GM12878 (cell line): ENCODE results near the gene VPS52. TPM values are rescaled to one million over a fixed set of nuclear protein-coding genes. Genes with fewer than 3 reads are reported as not detected.
A peak's percentile ranks its signal among the peaks of the same experiment; 100 is the strongest.

ENCODE experiments used
- ATAC-seq: fragments of 200-7000 bp; cut with Tn5 transposase; 3 replicates; pipeline ENCODE4 v1.9.1; 2020; ENCODE audit warnings: mild to moderate bottlenecking, moderate library complexity
- BruUV-seq: library from RNA; stranded (reverse); fragments of 400-500 nt; replicated peaks from 2 replicates; lab custom pipeline; 2021; lab: Mats Ljungman, UMichigan
- CTCF ChIA-PET: fragments of 300-600 bp; sonication (Branson Sonifier 250); formaldehyde crosslinking; extraction: SDS; loops from one replicate; lab custom pipeline; 2021; ENCODE audit warnings: inconsistent platforms; lab: Yijun Ruan, JAX
- POLR2A ChIA-PET: fragments of 350-600 bp; formaldehyde crosslinking; extraction: SDS; loops from one replicate; lab custom pipeline; 2021; ENCODE audit warnings: inconsistent platforms; lab: Charles Lee
- RAD21 ChIA-PET: fragments of 300-600 bp; sonication (Branson Sonifier 250); formaldehyde crosslinking; loops from one replicate; lab custom pipeline; 2023; ENCODE audit warnings: antibody characterized with exemption; ENCODE audit not compliant: unreplicated experiment; lab: Charles Lee
- SMC1A ChIA-PET: fragments of 300-600 bp; sonication (Branson Sonifier 250); formaldehyde crosslinking; loops from one replicate; lab custom pipeline; 2023; ENCODE audit not compliant: unreplicated experiment, uncharacterized antibody; lab: Charles Lee
- DNase-seq: peaks from one replicate; pipeline ENCODE4 v3.0.0-alpha.2; 2011; ENCODE audit warnings: low read depth, low spot score
- FAIRE-seq: peaks from 3 replicates; lab custom pipeline; 2011; peaks lifted over from hg19 to GRCh38; lab: Jason Lieb, UNC
- H2AFZ ChIP-seq: 2 replicates; pipeline ENCODE4 v1.6.0; 2011; ENCODE audit warnings: low read depth, low read length, control low read depth; ENCODE audit not compliant: control insufficient read depth
- H3K27ac ChIP-seq: 2 replicates; pipeline ENCODE4 v1.5.1; 2011; ENCODE audit warnings: control low read depth; ENCODE audit not compliant: control insufficient read depth, insufficient read depth
- H3K27me3 ChIP-seq, 2 experiments: replicated peaks in 1 of 2; 2 replicates each; pipeline versions ENCODE4 v1.6.0 to v1.6.1; 2011; ENCODE audit warnings: low read length in 1 of 2; ENCODE audit not compliant: control insufficient read depth in 2 of 2, insufficient read depth in 2 of 2
- H3K36me3 ChIP-seq, 2 experiments: 2 replicates each; pipeline ENCODE4 v1.5.1; 2011; ENCODE audit warnings: low read length in 1 of 2; ENCODE audit not compliant: control insufficient read depth in 2 of 2, insufficient read depth in 2 of 2
- H3K4me1 ChIP-seq: 2 replicates; pipeline ENCODE4 v1.6.1; 2011; ENCODE audit warnings: mild to moderate bottlenecking, low read length, moderate library complexity, mixed read lengths; ENCODE audit not compliant: control insufficient read depth, insufficient read depth
- H3K4me2 ChIP-seq: 2 replicates; pipeline ENCODE4 v1.6.0; 2011; ENCODE audit warnings: control low read depth; ENCODE audit not compliant: control insufficient read depth, insufficient read depth
- H3K4me3 ChIP-seq: fragments of 200-600 bp; sonication (generic); 2 replicates; pipeline ENCODE4 v1.5.1; 2016
- H3K79me2 ChIP-seq: 2 replicates; pipeline ENCODE4 v1.6.0; 2011; ENCODE audit warnings: low read length; ENCODE audit not compliant: control insufficient read depth, insufficient read depth
- H3K9ac ChIP-seq: 2 replicates; pipeline ENCODE4 v1.8.0; 2011; ENCODE audit warnings: low read length, control low read depth, mixed read lengths; ENCODE audit not compliant: control insufficient read depth, insufficient read depth
- H3K9me3 ChIP-seq: replicated peaks from 3 replicates; pipeline ENCODE4 v1.5.1; 2011; ENCODE audit warnings: mild to moderate bottlenecking, low read length; ENCODE audit not compliant: control insufficient read depth, insufficient read depth
- H4K20me1 ChIP-seq: 2 replicates; pipeline ENCODE4 v1.6.0; 2011; ENCODE audit not compliant: control insufficient read depth, insufficient read depth
- BCLAF1 ChIP-seq: fragments of 450-650 bp; IDR thresholded peaks from 2 replicates; pipeline ENCODE4 v1.6.1; 2017; ENCODE audit warnings: antibody characterized with exemption, mild to moderate bottlenecking, moderate library complexity
- CREM ChIP-seq: IDR thresholded peaks from 2 replicates; pipeline ENCODE4 v1.6.1; 2014; ENCODE audit warnings: antibody characterized with exemption, low read depth
- IKZF1 ChIP-seq: fragments of 450-650 bp; conservative IDR thresholded peaks from 2 replicates; pipeline ENCODE4 v1.6.1; 2017; ENCODE audit warnings: antibody characterized with exemption, mild to moderate bottlenecking
- MYC ChIP-seq: IDR thresholded peaks from 2 replicates; pipeline ENCODE4 v1.6.1; 2011; ENCODE audit warnings: mild to moderate bottlenecking, low read length, moderate library complexity, inconsistent platforms; ENCODE audit not compliant: insufficient read depth, insufficient replicate concordance, insufficient read length, severe bottlenecking
- NFIC ChIP-seq: IDR thresholded peaks from 2 replicates; pipeline ENCODE4 v1.6.1; 2012; ENCODE audit warnings: low read depth, mild to moderate bottlenecking, inconsistent platforms, low read length, moderate library complexity
- NFXL1 ChIP-seq: fragments of 450-650 bp; IDR thresholded peaks from 2 replicates; pipeline ENCODE4 v1.6.1; 2017; ENCODE audit warnings: antibody characterized with exemption, mild to moderate bottlenecking, borderline replicate concordance
- NFYB ChIP-seq: IDR thresholded peaks from 2 replicates; pipeline ENCODE4 v1.6.1; 2011; ENCODE audit warnings: low read depth, mild to moderate bottlenecking, low read length, improper control_type of control experiment, moderate library complexity; ENCODE audit not compliant: insufficient read depth
- NR2F1 ChIP-seq: fragments of 450-650 bp; conservative IDR thresholded peaks from 2 replicates; pipeline ENCODE4 v1.6.1; 2017; ENCODE audit warnings: mild to moderate bottlenecking
- POLR2AphosphoS5 ChIP-seq: IDR thresholded peaks from 2 replicates; pipeline ENCODE4 v1.6.1; 2011; ENCODE audit warnings: mild to moderate bottlenecking, low read length, inconsistent platforms
- SMC3 ChIP-seq: IDR thresholded peaks from 2 replicates; pipeline ENCODE4 v1.6.1; 2011; ENCODE audit warnings: low read length, improper control_type of control experiment, borderline replicate concordance
- TBL1XR1 ChIP-seq: IDR thresholded peaks from 2 replicates; pipeline ENCODE4 v1.6.1; 2012; ENCODE audit warnings: low read depth, low read length, improper control_type of control experiment
- YY1 ChIP-seq: IDR thresholded peaks from 2 replicates; pipeline ENCODE4 v1.6.1; 2011; ENCODE audit warnings: low read depth, mild to moderate bottlenecking, low read length
- ZBTB4 ChIP-seq: fragments of 450-650 bp; formaldehyde crosslinking; IDR thresholded peaks from 2 replicates; pipeline ENCODE4 v1.4.0; 2022; ENCODE audit warnings: mild to moderate bottlenecking, moderate library complexity
- ZNF217 ChIP-seq: fragments of 450-650 bp; IDR thresholded peaks from 2 replicates; pipeline ENCODE4 v1.6.1; 2017; ENCODE audit warnings: antibody characterized with exemption, mild to moderate bottlenecking
- ZSCAN29 ChIP-seq: fragments of 450-650 bp; IDR thresholded peaks from 2 replicates; pipeline ENCODE4 v1.6.1; 2017; ENCODE audit warnings: mild to moderate bottlenecking, moderate library complexity
- WGBS: methylation state at CpG from one replicate; pipeline ENCODE4 v1.1.6; 2016; ENCODE audit warnings: low lambda C conversion rate; ENCODE audit not compliant: insufficient replicate concordance, insufficient coverage; ENCODE audit errors: missing lambda C conversion rate; 5-methylcytosine and 5-hydroxymethylcytosine counted together
- in situ Hi-C: fragments of 300-500 bp; cut with MboI; formaldehyde crosslinking; loops from 9 replicates; pipeline ENCODE4 v1.14.3; 2018; ENCODE audit warnings: mixed read lengths
- intact Hi-C: fragments of 100-400 bp; cut with micrococcal nuclease; formaldehyde crosslinking; loops from one replicate; pipeline ENCODE4 v1.14.2; 2022; ENCODE audit not compliant: unreplicated experiment
- polyA plus RNA-seq, 11 experiments: library from polyadenylated mRNA; depleted of rRNA in 4 of 11; unstranded in 6 of 11; stranded (reverse) in 5 of 11; fragments of >200 nt; fragmentation: Nextera tagmentation in 4 of 11; fragmentation: Illumina TruSeq in 1 of 11; extraction: Ambion mirVana in 4 of 11; extraction: Trizol in 1 of 11; gene quantifications; 1 replicate in 1 of 11; 2 replicates in 10 of 11; pipeline versions ENCODE4 v1.2.1 to v1.2.3, GENCODE V29; 2011 to 2016; ENCODE audit warnings: inconsistent platforms in 2 of 11, missing spikeins in 2 of 11, low read depth in 1 of 11
- total RNA-seq, 4 experiments: library from RNA; depleted of rRNA in 3 of 4; stranded (reverse); fragments of >200 nt in 3 of 4; fragmentation: Illumina TruSeq in 1 of 4; extraction: Trizol in 1 of 4; gene quantifications; 2 replicates each; pipeline versions ENCODE4 v1.2.1 to v1.2.3, GENCODE V29; 2013 to 2021

The VPS52 gene
- total and polyA plus RNA-seq, 10 of the 15 experiments (the other 5 are each of a cell fraction or from before 2014, with no cell fraction given) = 11.3 to 52.7 (median 36.7) TPM

- SMC1A ChIA-PET = interaction anchor here (0.7 to 3.6 kb wide), 13 partner anchors 8 to 154 kb away, joined by 3 to 25 read pairs (median 4); partner anchors contain the start of genes CUTA, PFDN6, RGL2 and WDR46
- peak within 1 kb of the TSS; percentile 71 for H2AFZ ChIP-seq
- ATAC-seq = peak; percentile 75
- in situ Hi-C loops (no loop called here), intact Hi-C loops (loop anchor here (1.0 to 5.0 kb wide), 5 partner anchors 12 to 115 kb away; partner anchors contain the start of genes KIFC1, PFDN6, TAPBP and WDR46)
- RAD21 ChIA-PET = interaction anchor here (0.6 to 2.4 kb wide), 12 partner anchors 12 to 148 kb away, joined by 3 to 14 read pairs (median 7); partner anchors contain the start of genes PFDN6, RGL2, WDR46 and ZBTB22
- peak within 1 kb of the TSS; percentile 83 for H3K4me2 ChIP-seq
- H3K9me3 ChIP-seq = no peaks in the 10 kb centered on the region
- BruUV-seq = no TSS peak
- peak within 1 kb of the TSS; percentile 87 for H3K4me3 ChIP-seq
- H3K27ac ChIP-seq = peak within 1 kb of the TSS; percentile 86
- H4K20me1 ChIP-seq = peaks cover 6% of the 10 kb centered on the region
- POLR2A ChIA-PET = interaction anchor here (0.7 to 3.9 kb wide), 15 partner anchors 10 to 306 kb away, joined by 3 to 38 read pairs (median 7); partner anchors contain the start of genes PFDN6, RGL2, SYNGAP1 and TAPBP
- peaks cover 22 to 25% of the 10 kb centered on the region in 2 experiments for H3K36me3 ChIP-seq
- H3K79me2 ChIP-seq = peaks cover 53% of the 10 kb centered on the region
- H3K4me1 ChIP-seq = peaks cover 22% of the 10 kb centered on the region
- H3K27me3 ChIP-seq = no peaks in the 10 kb centered on the region
- FAIRE-seq = no peak
- WGBS = under 1% methylated on average over 68 of the region's 80 CpGs
- peak within 1 kb of the TSS; percentile 88 for H3K9ac ChIP-seq
- CTCF ChIA-PET = interaction anchor here (0.9 to 3.9 kb wide), 10 partner anchors 11 to 148 kb away, joined by 3 to 30 read pairs (median 6); partner anchors contain the start of genes PFDN6, RGL2, WDR46 and ZBTB22
- peak; percentile 49 for DNase-seq
- TF ChIP-seq BCLAF1 (0 out of 2 replicates have a peak, but pooled peaks have one; percentile 33), ZSCAN29 (0 out of 2 replicates have a peak, but pooled peaks have one; percentile 32), ZBTB4 (peak; percentile 73), NR2F1 (peak; percentile 71), TBL1XR1 (no peak; the same call in 1 of the 2 replicates), IKZF1 (peak; percentile 85), NFIC (no peak), SMC3 (no peak), NFYB (no peak), NFXL1 (no peak), ZNF217 (peak; percentile 48; the same call in 1 of the 2 replicates), POLR2AphosphoS5 (peak; percentile 91), YY1 (peak; percentile 73), CREM (peak; percentile 58), MYC (peak; percentile 58)
Observed at GRCh38 chr6:33276864-33277662, 5.4 kb upstream of the VPS52 start, which contains the start of gene B3GALT4. Gene B3GALT4, plus strand, starts transcription at chr6:33277123. Its CDS starts 297 bp downstream, at chr6:33277420.
